GM21717 (cell line): ENCODE results near the gene CDKL4.
"Not testable (repeated sequence)": the region's sequence is repeated elsewhere in the genome, so short reads cannot be mapped to it uniquely, and the experiment has no call there.

Experiments
- ATAC-seq: cut with Tn5 transposase; IDR thresholded peaks from one replicate; pipeline ENCODE4 v1.9.1; 2021; ENCODE audit warnings: mild to moderate bottlenecking, moderate library complexity; ENCODE audit not compliant: unreplicated experiment

Gene CDKL4

GRCh38 chr2:39144416-39144815, 99.4 kb downstream of the CDKL4 start:
- no peak for ATAC-seq

GRCh38 chr2:39142904-39143605, 100.7 kb downstream of the CDKL4 start:
- no peak for ATAC-seq

- peak; percentile 44 for ATAC-seq
These were observed 102.2 kb downstream of the CDKL4 start for GRCh38 chr2:39141334-39142271.

DNA sequence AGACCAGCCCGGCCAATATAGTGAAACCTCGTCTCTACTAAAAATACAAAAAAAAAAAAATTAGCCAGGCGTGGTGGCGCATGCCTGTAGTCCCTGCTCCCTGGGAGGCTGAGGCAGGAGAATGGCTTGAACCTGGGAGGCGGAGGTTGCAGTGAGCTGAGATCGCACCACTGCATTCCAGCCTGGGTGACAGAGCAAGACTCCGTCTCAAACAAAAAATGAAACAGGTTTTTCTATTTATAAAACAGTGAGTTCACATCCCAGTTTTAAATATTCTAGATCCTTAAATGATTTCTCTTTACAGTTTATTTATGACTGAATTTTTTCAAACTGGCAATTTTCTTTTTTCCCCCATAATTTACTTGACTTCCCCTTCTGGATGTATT, 102.8 kb downstream of the CDKL4 start:
- ATAC-seq = not testable (repeated sequence)

GRCh38 chr2:39140322-39140847, 103.4 kb downstream of the CDKL4 start:
- ATAC-seq = no peak

GRCh38 chr2:39139511-39140237, 104.1 kb downstream of the CDKL4 start:
- no peak for ATAC-seq

- no peak for ATAC-seq
These were observed 104.9 kb downstream of the CDKL4 start for GRCh38 chr2:39138837-39139211.

DNA sequence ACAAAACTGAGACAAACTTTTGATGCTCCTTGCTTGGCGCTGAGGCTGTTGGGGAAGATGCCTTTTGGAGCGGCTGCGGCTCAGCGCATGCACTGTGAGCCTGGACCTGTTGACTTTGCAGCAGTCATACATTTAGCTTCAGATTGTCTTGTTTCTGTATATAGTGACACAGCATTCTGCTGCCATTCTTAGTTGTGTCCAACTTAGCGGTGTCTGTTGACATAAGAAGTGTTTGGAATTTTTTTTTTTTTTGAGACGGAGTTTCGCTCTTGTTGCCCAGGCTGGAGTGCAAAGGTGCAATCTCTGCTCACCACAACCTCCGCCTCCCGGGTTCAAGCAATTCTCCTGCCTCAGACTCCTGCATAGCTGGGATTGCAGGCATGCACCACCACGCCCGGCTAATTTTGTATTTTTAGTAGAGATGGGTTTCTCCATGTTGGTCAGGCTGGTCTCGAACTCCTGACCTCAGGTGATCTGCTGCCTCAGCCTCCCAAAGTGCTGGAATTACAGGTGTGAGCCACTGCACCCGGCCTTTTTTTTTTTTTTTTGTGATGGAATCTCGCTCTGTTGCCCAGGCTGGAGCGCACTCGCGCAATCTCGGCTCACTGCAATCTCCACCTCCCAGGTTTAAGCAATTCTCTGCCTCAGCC, 105.5 kb downstream of the CDKL4 start:
- ATAC-seq = not testable (repeated sequence)

GRCh38 chr2:39136799-39137198, 107.0 kb downstream of the CDKL4 start:
- ATAC-seq = no peak

DNA sequence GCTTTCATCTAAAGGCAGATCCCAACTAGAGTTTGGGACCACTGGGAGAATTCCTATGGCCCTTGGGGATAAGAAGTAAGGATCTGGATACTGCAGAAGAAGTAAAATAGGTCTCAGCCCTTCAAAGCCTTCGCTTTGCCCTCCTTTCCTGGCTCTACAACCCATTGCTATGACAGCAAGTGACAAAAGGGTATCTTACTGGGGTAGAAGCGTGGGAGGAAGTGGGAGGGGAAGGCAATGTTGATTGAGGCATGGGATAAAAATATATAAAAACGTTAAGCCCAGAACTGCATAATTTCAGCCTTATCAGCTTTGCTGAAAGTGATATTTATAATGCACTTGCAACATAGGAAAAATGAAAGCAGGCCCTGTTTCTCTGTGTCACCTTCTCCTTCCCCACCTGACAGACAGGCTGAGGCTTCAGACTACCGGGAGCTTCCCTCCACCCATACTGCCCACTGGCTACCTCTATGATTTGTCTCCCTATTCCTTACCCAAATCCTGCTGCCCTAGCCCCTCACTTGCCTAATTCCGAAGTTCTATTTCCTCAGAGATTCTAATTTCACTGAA, 108.0 kb downstream of the CDKL4 start:
- ATAC-seq = no peak

GRCh38 chr2:39133215-39133851, 110.4 kb downstream of the CDKL4 start:
- ATAC-seq = no peak

DNA sequence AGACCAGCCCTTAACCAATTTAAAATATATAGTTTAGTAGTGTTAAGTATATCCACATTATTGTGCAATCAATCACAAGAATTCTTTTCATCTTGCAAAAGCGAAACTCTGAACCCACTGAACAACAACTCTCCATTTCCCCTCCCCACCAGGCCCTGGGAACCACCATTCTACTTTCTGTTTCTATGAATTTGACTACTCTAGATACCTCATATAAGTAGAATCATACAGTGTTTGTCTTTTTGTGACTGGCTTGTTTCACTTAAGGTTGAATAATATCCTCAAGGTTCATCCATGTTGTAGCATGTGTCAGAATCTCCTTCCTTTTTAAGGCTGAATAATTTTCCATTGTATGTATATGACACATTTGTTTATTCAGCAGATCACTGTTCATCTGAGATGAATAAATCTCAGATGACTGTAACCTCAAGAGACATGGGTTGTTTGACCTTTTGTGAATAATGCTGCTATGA, 114.8 kb downstream of the CDKL4 start:
- peak; percentile 48 for ATAC-seq

DNA sequence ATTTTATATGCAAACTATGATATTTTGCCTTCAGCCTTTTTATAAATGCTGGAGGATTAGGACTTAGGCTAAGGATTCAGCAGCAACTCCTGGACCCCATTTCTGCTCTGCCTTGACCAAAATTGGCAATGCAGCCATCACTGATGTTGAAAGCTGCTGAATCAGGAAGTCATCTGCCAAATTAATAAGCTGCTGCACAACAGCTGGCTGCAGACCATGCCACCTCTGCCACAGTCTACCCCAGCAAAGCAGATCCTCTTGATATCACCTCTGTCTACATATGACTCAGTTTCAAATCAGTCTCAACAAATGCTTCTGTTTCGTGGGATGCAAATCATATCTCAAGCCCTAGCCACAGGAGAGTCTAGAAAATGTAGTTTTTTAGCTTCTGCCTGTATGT, 115.8 kb downstream of the CDKL4 start:
- ATAC-seq = peak; percentile 48
